Adrenal gland (tissue), 12 donors: ENCODE data around the gene PCNT. TPM values are rescaled to one million over a fixed set of nuclear protein-coding genes. Genes with fewer than 3 reads are reported as not detected.

Experiments used
- DNase-seq, 7 donors: peaks; one replicate each; pipeline ENCODE4 v3.0.0-alpha.2; 2019 to 2020
- H3K27ac ChIP-seq, 5 donors: fragments of 200-600 bp; sonication (generic) in 4 of 5; 1 replicate in 3 of 5; 2 replicates in 2 of 5; pipeline versions ENCODE4 v1.5.1 to v1.8.0; 2016 to 2020; ENCODE audit warnings: mild to moderate bottlenecking in 1 of 5
- H3K27me3 ChIP-seq: fragments of 200-600 bp; 2 replicates; pipeline ENCODE4 v1.8.0; 2021
- H3K36me3 ChIP-seq, 2 donors: fragments of 200-600 bp; replicated peaks in 1 of 2; 1 replicate in 1 of 2; 2 replicates in 1 of 2; pipeline versions ENCODE4 v1.5.1 to v1.8.0; 2018 to 2022
- H3K4me1 ChIP-seq, 2 donors: fragments of 200-600 bp; replicated peaks in 1 of 2; 1 replicate in 1 of 2; 2 replicates in 1 of 2; pipeline versions ENCODE4 v1.5.1 to v1.8.0; 2018 to 2021
- H3K4me3 ChIP-seq, 4 donors: fragments of 200-600 bp; sonication (generic) in 3 of 4; one replicate each; pipeline ENCODE4 v1.5.1; 2016 to 2018
- H3K9me3 ChIP-seq, 3 donors: fragments of 200-600 bp; sonication (generic) in 1 of 3; replicated peaks in 1 of 3; 1 replicate in 2 of 3; 2 replicates in 1 of 3; pipeline versions ENCODE4 v1.5.1 to v1.8.0; 2016 to 2021
- POLR2A ChIP-seq, 2 donors: fragments of 450-650 bp; IDR thresholded peaks; one replicate each; pipeline ENCODE4 v1.6.1; 2017; ENCODE audit warnings: antibody characterized with exemption in 2 of 2, mild to moderate bottlenecking in 2 of 2, moderate library complexity in 1 of 2
- WGBS, 4 donors: extraction: QIAGEN DNeasy Blood & Tissue Kit in 2 of 4; methylation state at CpG; one replicate each; pipeline versions ENCODE4 v1.1.5 to v1.1.7; 2013 to 2017; 5-methylcytosine and 5-hydroxymethylcytosine counted together
- intact Hi-C, 2 donors: fragments of 100-400 bp; cut with DNase I; formaldehyde crosslinking; loops; one replicate each; pipeline versions ENCODE4 v1.14.1 to v1.15.0; 2022 to 2023
- polyA plus RNA-seq, 3 donors: library from polyadenylated mRNA; stranded (reverse); fragments of 200-250 nt in 2 of 3; fragments of 350-450 nt in 1 of 3; fragmentation: Illumina TruSeq in 1 of 3; extraction: RNeasy Lipid Tissue Mini Kit (QIAGEN cat#74804) in 1 of 3; gene quantifications; one replicate each; pipeline ENCODE4 v1.2.3, GENCODE V29; 2013 to 2014
- total RNA-seq, 9 donors: library from RNA; depleted of rRNA in 4 of 9; stranded (reverse); fragments of >200 nt in 4 of 9; fragments of 120-200 nt in 1 of 9; fragmentation: NEBNext Ultra II Directional in 1 of 9; extraction: Animal tissue kit (Norgen Biotek cat#: 25700) in 1 of 9; gene quantifications; one replicate each; pipeline versions ENCODE4 v1.1.0 to v1.2.4, GENCODE V29; 2013 to 2023
- TF ChIP-seq, protein P1 (sequence below), 6 experiments: fragments of 450-650 bp in 4 of 6; fragments of 200-600 bp in 2 of 6; sonication (generic) in 1 of 6; IDR thresholded peaks; 1 replicate in 5 of 6; 2 replicates in 1 of 6; pipeline versions ENCODE4 v1.5.1 to v1.8.0; 2016 to 2021; ENCODE audit warnings: antibody characterized with exemption in 6 of 6, mild to moderate bottlenecking in 2 of 6, moderate library complexity in 1 of 6
- donor health status: healthy with polysubstance abuse.
- donor health status: Bipolar disorder and iron deficiency.
- donor health status: DM: yes; HTN: yes; CAD: no.
- donor health status: DM: no; HTN: no; CAD: no.
- donor health status: DM: no; HTN: no; CAD: no.
- donor health status: DM: yes; HTN: yes; CAD: no.

The PCNT gene
- total and polyA plus RNA-seq, 12 donors = 14.0 to 46.6 (median 30.4) TPM

DNA sequence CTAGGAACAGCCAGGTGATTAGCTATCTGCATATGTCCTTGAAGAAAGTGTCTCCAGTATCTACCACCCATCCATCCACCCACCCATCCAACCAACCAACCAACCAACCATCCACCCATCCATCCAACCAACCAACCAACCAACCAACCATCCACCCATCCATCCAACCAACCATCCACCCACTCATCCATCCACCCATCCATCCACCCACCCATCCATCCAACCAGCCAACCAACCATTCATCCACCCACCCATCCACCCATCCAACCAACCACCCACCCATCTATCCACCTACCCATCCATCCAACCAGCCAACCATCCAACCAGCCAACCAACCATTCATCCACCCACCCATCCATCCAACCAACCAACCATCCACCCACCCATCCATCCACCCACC is 12.4 kb upstream of the PCNT start:
- intact Hi-C loops = no loop called here
- no peak for TF ChIP-seq POLR2A (IDR thresholded peaks at IDR 0.05)
- TF ChIP-seq, protein P1, sequence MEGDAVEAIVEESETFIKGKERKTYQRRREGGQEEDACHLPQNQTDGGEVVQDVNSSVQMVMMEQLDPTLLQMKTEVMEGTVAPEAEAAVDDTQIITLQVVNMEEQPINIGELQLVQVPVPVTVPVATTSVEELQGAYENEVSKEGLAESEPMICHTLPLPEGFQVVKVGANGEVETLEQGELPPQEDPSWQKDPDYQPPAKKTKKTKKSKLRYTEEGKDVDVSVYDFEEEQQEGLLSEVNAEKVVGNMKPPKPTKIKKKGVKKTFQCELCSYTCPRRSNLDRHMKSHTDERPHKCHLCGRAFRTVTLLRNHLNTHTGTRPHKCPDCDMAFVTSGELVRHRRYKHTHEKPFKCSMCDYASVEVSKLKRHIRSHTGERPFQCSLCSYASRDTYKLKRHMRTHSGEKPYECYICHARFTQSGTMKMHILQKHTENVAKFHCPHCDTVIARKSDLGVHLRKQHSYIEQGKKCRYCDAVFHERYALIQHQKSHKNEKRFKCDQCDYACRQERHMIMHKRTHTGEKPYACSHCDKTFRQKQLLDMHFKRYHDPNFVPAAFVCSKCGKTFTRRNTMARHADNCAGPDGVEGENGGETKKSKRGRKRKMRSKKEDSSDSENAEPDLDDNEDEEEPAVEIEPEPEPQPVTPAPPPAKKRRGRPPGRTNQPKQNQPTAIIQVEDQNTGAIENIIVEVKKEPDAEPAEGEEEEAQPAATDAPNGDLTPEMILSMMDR (IDR thresholded peaks at IDR 0.05) = no peak
- DNase-seq = no peak
- Histone ChIP-seq H3K27ac (no peak overlapping the region), H3K9me3 (no peaks in the 10 kb centered on the region), H3K4me1 (no peaks in the 10 kb centered on the region), H3K4me3 (no peak overlapping the region), H3K27me3 (no peaks in the 10 kb centered on the region), H3K36me3 (no peaks in the 10 kb centered on the region)

GRCh38 chr21:46312949-46313348 is 11.0 kb upstream of the PCNT start:
- DNase-seq = no peak
- Histone ChIP-seq H3K27me3 (no peaks in the 10 kb centered on the region), H3K9me3 (no peaks in the 10 kb centered on the region), H3K27ac (no peak overlapping the region), H3K4me3 (no peak overlapping the region), H3K4me1 (no peaks in the 10 kb centered on the region), H3K36me3 (no peaks in the 10 kb centered on the region)
- TF ChIP-seq, protein P1 (IDR thresholded peaks at IDR 0.05) = no peak
- no peak for TF ChIP-seq POLR2A (IDR thresholded peaks at IDR 0.05)
- intact Hi-C loops = no loop called here
- WGBS, 4 donors = 87 to 99% (median 93%) methylated on average over 5 of the region's 5 CpGs

DNA sequence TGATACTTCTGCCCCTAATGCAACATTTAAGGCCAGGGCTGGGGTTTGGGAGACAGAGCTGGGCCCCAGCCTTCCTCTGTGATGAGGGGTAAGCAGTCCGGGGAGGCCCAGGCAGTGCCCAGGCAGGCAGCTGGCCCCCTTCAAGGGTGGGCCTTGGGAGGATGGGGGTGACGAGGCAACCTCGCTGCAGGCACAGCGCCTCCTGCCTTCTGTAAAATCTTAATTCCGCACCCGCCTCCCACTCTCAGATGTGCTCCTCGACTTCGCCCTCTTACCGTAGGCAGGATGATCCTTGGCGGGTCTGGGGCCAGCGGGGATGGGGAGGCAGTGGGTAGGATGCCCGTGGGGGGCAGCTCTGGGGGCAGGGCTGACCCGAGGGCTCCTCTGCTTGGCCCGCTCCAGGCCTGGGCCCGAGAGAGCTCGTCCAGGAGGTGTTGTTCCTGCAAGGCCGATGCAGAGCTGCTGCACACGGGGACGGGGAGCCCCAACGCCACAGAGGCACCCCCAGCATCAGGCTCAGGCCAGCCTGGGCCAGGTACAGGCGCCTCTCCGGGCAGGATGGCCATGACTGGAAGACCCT is 9.4 kb upstream of the PCNT start:
- DNase-seq = no peak
- 94 to 97% (median 95%) methylated on average over 11 to 22 of the region's 22 CpGs for WGBS, 4 donors
- H3K4me3 ChIP-seq = no peak overlapping the region
- H3K9me3 ChIP-seq = no peaks in the 10 kb centered on the region
- TF ChIP-seq, protein P1 (IDR thresholded peaks at IDR 0.05) = no peak
- no peak for TF ChIP-seq POLR2A (IDR thresholded peaks at IDR 0.05)
- no peaks in the 10 kb centered on the region for H3K27me3 ChIP-seq
- no peaks in the 10 kb centered on the region for H3K4me1 ChIP-seq
- intact Hi-C loops = no loop called here
- no peaks in the 10 kb centered on the region for H3K36me3 ChIP-seq
- H3K27ac ChIP-seq = no peak overlapping the region

GRCh38 chr21:46316708-46317324 is 7.1 kb upstream of the PCNT start:
- H3K36me3 ChIP-seq = no peaks in the 10 kb centered on the region
- DNase-seq = no peak
- TF ChIP-seq, protein P1 (IDR thresholded peaks at IDR 0.05) = no peak
- TF ChIP-seq POLR2A (IDR thresholded peaks at IDR 0.05) = no peak
- 93 to 97% (median 95%) methylated on average over 10 to 14 of the region's 14 CpGs for WGBS, 4 donors
- H3K4me1 ChIP-seq = no peaks in the 10 kb centered on the region
- intact Hi-C loops = no loop called here
- no peaks in the 10 kb centered on the region for H3K9me3 ChIP-seq
- no peak overlapping the region for H3K4me3 ChIP-seq
- H3K27ac ChIP-seq = no peak overlapping the region
- H3K27me3 ChIP-seq = no peaks in the 10 kb centered on the region
